Effector CD8-positive, alpha-beta T cell (primary cell): ENCODE measurements around the gene KRT32.
"Not testable (repeated sequence)": the region's sequence is repeated elsewhere in the genome, so short reads cannot be mapped to it uniquely, and the experiment has no call there.

Experiments used
- DNase-seq: peaks from one replicate; lab custom pipeline; 2025; lab: John Stamatoyannopoulos, UW

Gene KRT32

GRCh38 chr17:41464173-41464572 lies 3.0 kb downstream of the KRT32 start:
- no peak for DNase-seq

- no peak for DNase-seq
Measured at GRCh38 chr17:41463746-41464145, 3.4 kb downstream of the KRT32 start.

- DNase-seq = no peak
Measured at GRCh38 chr17:41462705-41463104, 4.5 kb downstream of the KRT32 start.

GRCh38 chr17:41457676-41458075 lies 9.5 kb downstream of the KRT32 start:
- DNase-seq = no peak

DNA sequence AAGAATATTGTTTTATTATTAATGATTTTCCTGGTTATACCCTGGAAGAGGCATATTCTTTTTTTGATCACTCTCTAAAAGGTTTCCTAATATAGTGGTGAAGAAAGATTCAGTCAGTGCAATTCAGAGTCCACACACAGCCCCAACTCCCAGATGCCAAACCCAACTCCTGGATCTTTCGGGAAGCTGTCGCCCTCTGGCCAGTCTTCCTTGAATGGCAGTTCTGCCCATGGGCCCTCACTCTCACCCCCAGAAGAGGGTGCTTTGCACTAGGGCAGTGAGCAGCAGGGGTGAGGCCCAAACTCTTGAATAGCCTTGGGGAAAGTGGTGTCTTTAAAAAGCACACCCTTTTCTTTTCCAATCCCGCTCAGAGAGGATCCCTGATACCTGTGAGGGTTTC lies 11.0 kb downstream of the KRT32 start:
- DNase-seq = no peak

DNA sequence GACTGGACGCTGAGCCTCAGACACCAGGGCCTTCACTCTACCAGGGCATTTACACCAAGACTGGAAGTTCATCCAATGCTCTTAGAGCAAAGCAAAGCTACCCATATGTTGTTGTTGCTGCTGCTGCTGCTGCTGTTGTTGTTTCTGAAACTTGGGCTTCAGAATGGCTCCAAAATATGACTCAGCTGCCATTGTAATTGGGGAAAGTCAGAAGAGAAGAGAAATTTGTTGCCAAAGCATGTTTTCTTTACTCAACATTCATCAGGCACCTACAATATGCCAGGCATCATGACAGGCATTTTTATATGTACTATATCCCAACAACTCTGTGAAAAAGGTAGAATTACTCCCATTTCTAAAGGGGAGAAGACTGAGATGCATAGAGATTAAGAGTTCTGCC lies 11.9 kb downstream of the KRT32 start:
- no peak for DNase-seq

GRCh38 chr17:41453066-41453465 lies 14.1 kb downstream of the KRT32 start:
- no peak for DNase-seq

DNA sequence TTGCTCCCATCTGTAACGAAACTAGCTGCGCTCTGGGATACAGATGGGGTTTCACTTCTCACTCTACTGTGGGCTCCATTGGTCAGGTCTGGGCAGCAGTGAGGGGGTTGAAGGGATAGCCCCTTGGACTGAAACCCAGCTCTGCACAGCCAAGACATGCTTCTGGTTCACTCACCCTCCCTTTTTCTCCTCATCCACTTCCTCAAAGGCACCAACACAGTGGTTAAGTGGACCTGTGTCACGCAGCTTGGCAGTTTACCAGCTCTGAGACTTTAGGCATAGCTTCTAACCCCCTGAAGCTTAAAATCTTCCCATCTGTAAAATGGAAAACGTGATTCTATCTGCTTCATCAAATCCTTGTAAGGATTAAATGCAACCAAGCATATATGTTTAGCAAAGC lies 14.9 kb downstream of the KRT32 start:
- no peak for DNase-seq

GRCh38 chr17:41451154-41451728 lies 15.9 kb downstream of the KRT32 start:
- no peak for DNase-seq

DNA sequence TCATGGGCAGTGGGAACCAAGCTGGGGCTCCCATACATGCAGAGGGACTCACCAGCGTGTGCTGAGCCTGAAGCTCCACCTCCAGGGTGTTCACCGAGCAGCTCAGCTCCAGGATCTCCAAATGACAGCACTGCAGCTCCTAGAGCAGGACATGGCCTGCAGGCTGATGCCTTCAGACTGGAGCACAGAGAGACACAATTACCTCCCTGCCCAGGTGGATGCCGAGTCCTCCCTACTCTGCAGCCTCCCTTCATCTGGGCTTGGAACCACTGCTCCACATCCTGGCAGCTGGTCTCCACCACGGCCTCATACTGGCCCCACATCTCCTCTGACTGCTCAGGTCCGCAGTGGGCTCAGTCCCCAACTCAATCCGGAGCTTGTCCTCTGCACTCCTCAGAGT lies 18.2 kb downstream of the KRT32 start:
- DNase-seq = no peak

DNA sequence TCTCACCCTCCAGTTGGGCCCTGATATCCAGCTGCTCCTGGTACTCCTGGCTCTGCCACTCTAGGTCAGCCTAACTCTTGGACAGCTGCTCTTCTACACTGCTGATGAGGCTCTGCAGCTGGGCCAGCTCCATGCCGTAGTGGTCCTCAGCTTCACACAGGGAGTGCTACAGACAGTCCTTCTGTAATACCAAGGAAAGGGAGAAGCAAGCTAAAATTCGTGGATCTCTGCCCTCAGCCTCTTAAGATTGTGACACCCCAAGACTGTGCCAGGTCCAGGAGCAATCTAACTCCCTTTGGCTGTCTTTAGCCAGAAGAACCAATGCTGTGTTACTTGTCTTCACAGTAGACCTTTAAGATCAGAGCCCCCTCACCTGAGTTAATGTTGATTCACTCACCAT lies 18.7 kb downstream of the KRT32 start:
- DNase-seq = no peak

DNA sequence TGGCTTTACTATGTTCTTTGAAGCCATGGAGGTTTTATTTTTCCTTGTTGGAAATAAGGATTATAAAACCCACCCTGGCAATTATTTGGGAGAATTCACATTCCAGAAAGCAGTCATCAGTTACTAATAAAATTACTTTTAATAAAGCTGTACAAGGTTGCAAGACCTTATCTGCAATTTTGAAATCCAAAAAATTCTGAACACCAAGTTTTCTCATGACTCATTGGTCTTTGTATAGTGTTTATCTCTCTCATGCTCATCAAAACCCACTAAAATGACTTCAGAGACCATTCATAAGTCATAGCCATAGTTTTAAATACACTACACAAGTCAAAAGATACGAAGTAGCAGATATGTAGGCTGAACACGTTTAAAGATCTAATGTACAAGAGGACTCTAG lies 20.4 kb downstream of the KRT32 start:
- no peak for DNase-seq

GRCh38 chr17:41444640-41445039 lies 22.5 kb downstream of the KRT32 start:
- no peak for DNase-seq

DNA sequence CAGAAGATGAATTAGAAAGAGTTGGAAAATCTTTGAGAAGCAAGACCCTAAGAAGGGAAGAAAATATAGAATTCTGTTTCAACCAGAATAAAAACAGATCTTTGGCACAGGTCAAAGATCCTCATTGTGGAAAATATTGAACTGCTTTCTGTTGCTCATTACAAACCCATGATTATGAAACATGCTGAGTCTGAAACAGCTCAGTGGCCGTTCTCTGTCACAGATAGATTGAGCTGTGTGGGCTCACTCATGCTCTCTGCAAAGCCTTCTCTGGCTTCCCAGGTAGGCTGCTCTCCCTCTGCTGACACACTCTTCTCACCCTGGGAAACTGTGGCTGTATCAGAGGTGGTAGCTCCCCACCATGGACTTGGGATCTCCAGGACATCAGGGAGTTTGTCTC lies 23.0 kb downstream of the KRT32 start:
- DNase-seq = no peak

DNA sequence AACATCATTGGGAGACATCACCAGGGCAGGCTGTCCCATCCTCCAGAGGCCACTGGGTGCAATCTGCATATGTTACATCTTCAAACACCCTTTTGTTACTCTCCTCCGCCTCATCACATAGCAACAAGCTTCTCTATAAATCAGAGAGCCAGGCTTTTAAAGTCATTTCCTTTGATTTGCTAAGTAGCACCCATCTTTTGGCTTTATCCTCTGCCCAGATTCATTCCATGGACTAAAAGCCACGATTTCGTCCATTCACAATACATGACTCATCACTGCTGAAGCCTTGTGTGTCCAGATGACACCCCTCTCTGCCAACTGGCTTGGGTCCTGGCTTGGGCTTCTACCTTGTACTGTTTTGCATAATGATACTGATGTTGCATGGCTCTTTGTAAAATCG lies 24.4 kb downstream of the KRT32 start:
- DNase-seq = no peak

- DNase-seq = no peak
Measured at GRCh38 chr17:41440531-41441033, 26.6 kb downstream of the KRT32 start, which contains the start of gene KRT38. KRT38 (minus strand) TSS chr17:41440983; CDS start chr17:41440921, 62 bp downstream.

- no peak for DNase-seq
Measured at GRCh38 chr17:41439375-41439774, 27.8 kb downstream of the KRT32 start.

GRCh38 chr17:41437769-41438168 lies 29.4 kb downstream of the KRT32 start:
- DNase-seq = no peak

DNA sequence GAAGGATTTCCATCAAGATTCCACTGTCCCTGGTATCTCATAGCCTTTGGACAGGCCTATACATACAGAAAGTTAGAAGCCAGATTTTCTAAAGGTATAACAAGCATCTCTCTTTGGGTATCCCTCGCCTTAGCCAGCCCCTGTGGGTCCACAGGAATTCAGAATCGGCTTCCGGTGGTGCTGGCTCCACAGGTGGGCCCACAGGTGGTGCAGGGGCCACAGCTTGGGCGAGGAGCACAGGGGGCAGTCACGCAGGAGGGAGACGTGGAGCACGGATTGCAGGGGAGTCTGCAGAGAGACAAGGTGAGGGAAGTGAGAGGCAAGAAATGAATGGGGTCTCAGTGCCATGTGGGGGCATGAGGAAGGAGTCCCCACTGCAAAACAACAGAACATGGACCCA lies 29.9 kb downstream of the KRT32 start:
- no peak for DNase-seq

DNA sequence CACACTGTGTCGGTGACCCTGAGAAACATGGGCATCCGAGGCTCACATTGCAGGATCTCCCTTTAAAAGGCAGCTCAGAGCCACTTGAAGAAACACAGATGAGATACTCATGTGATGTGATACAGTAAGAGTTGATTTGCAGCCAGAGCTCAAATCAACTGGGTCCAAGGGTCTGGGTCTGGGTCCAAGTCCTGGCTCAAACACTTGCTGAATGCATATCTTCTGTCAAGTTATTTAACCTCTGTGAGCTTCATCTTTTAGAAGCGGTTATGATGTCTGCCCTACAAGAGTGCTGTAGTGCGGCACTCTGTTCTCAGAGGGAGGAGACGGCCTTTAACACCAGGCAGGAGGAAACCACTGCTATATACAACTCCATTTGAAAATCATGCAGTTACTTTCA lies 32.8 kb downstream of the KRT32 start:
- DNase-seq = no peak

GRCh38 chr17:41434005-41434404 lies 33.2 kb downstream of the KRT32 start:
- no peak for DNase-seq

DNA sequence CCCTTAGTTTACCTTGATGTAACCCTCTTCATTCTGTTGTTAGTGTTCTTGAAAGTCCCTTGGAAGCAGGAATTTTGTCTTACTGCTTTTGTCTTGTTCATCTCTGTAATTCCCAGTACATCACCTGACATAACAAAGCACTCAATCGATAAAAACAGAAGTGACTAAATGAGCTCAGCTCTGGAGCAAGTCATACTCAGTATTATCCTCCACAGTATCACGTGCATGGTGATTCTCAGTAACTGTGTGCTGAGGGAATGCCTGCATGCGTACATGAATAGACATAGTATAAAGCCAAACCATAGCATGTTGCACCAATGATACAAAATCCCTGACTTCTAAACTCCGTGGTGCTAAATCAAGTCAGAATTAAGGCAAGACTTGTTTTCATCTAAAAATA lies 33.6 kb downstream of the KRT32 start:
- no peak for DNase-seq

- DNase-seq = not testable (repeated sequence)
Measured at GRCh38 chr17:41430376-41430775, 36.8 kb downstream of the KRT32 start.

- no peak for DNase-seq
Measured at GRCh38 chr17:41429667-41430066, 37.5 kb downstream of the KRT32 start.
